ENCODE data around the gene GPR157.

Gene GPR157

GRCh38 chr1:9128520-9129265, at the start of gene GPR157:
TSS of gene GPR157 (minus strand) at chr1:9129102. CDS start at chr1:9129027, 75 bp downstream.
- Histone ChIP-seq H3K4me1 (ENCODE audit: insufficient read depth, low read length, severe bottlenecking) (peaks cover 7% of the 10 kb centered on the region), H3K9ac (ENCODE audit: low read length) (no peak within 1 kb of the TSS), H3K36me3 (ENCODE audit: insufficient read depth, low read length) (no peaks in the 10 kb centered on the region; the same call in 1 of the 2 replicates), H3K27ac (ENCODE audit: low read depth, low read length, poor library complexity, severe bottlenecking) (no peak within 1 kb of the TSS), H3K9me3 (ENCODE audit: low read length) (0 out of 2 replicates have a peak, but pooled peaks cover 3% of the 10 kb centered on the region), H3K79me2 (ENCODE audit: insufficient read depth, low read length) (no peaks in the 10 kb centered on the region), H3K4me3 (ENCODE audit: low read depth, low read length, poor library complexity, severe bottlenecking) (peak within 1 kb of the TSS; percentile 52), H3F3A (ENCODE audit: insufficient read depth, low read length) (peaks cover 4% of the 10 kb centered on the region; the same call in 1 of the 2 replicates), H3K27me3 (ENCODE audit: insufficient read depth, low read length) (peaks cover under 1% of the 10 kb centered on the region; the same call in 1 of the 2 replicates), H3K4me2 (ENCODE audit: low read length) (peak within 1 kb of the TSS; percentile 64), H4K20me1 (ENCODE audit: insufficient read depth, low read length) (no peaks in the 10 kb centered on the region), H2AFZ (ENCODE audit: low read length) (no peak within 1 kb of the TSS), H3K9me2 (ENCODE audit: low read depth, low read length) (no peaks in the 10 kb centered on the region)
- no peak for TF ChIP-seq CTCF (IDR thresholded peaks at IDR 0.05; ENCODE audit: low read length)

GRCh38 chr1:9174762-9175161, 45.9 kb upstream of the GPR157 start:
- no peak overlapping the region for H3K27ac ChIP-seq (ENCODE audit: low read depth, low read length, poor library complexity, severe bottlenecking)
- TF ChIP-seq EZH2 (IDR thresholded peaks at IDR 0.05; ENCODE audit: borderline replicate concordance, low read length), result no peak
- TF ChIP-seq CTCF (IDR thresholded peaks at IDR 0.05; ENCODE audit: low read length), result no peak
- H2AFZ ChIP-seq (ENCODE audit: low read length), result no peak overlapping the region
- H3F3A ChIP-seq (ENCODE audit: insufficient read depth, low read length), result no peaks in the 10 kb centered on the region
- H3K4me1 ChIP-seq (ENCODE audit: insufficient read depth, low read length, severe bottlenecking), result no peaks in the 10 kb centered on the region
- H3K79me2 ChIP-seq (ENCODE audit: insufficient read depth, low read length), result no peaks in the 10 kb centered on the region
- H3K9me3 ChIP-seq (ENCODE audit: low read length), result no peaks in the 10 kb centered on the region
- no peaks in the 10 kb centered on the region for H3K36me3 ChIP-seq (ENCODE audit: insufficient read depth, low read length)
- H3K9ac ChIP-seq (ENCODE audit: low read length), result no peak overlapping the region
- H3K9me2 ChIP-seq (ENCODE audit: low read depth, low read length), result no peaks in the 10 kb centered on the region
- H3K4me3 ChIP-seq (ENCODE audit: low read depth, low read length, poor library complexity, severe bottlenecking), result no peak overlapping the region
- H4K20me1 ChIP-seq (ENCODE audit: insufficient read depth, low read length), result no peaks in the 10 kb centered on the region
- H3K27me3 ChIP-seq (ENCODE audit: insufficient read depth, low read length), result peaks cover 14% of the 10 kb centered on the region
- H3K4me2 ChIP-seq (ENCODE audit: low read length), result no peak overlapping the region

GRCh38 chr1:9174243-9174642, 45.3 kb upstream of the GPR157 start:
- Histone ChIP-seq H2AFZ (ENCODE audit: low read length) (no peak overlapping the region), H3K4me1 (ENCODE audit: insufficient read depth, low read length, severe bottlenecking) (no peaks in the 10 kb centered on the region), H3F3A (ENCODE audit: insufficient read depth, low read length) (no peaks in the 10 kb centered on the region), H3K79me2 (ENCODE audit: insufficient read depth, low read length) (no peaks in the 10 kb centered on the region), H3K9me3 (ENCODE audit: low read length) (no peaks in the 10 kb centered on the region), H3K27me3 (ENCODE audit: insufficient read depth, low read length) (peaks cover 18% of the 10 kb centered on the region), H3K36me3 (ENCODE audit: insufficient read depth, low read length) (no peaks in the 10 kb centered on the region), H3K4me3 (ENCODE audit: low read depth, low read length, poor library complexity, severe bottlenecking) (no peak overlapping the region), H3K9ac (ENCODE audit: low read length) (no peak overlapping the region), H3K4me2 (ENCODE audit: low read length) (no peak overlapping the region), H4K20me1 (ENCODE audit: insufficient read depth, low read length) (no peaks in the 10 kb centered on the region), H3K27ac (ENCODE audit: low read depth, low read length, poor library complexity, severe bottlenecking) (no peak overlapping the region), H3K9me2 (ENCODE audit: low read depth, low read length) (no peaks in the 10 kb centered on the region)
- no peak for TF ChIP-seq CTCF (IDR thresholded peaks at IDR 0.05; ENCODE audit: low read length)
- TF ChIP-seq EZH2 (IDR thresholded peaks at IDR 0.05; ENCODE audit: borderline replicate concordance, low read length), result no peak
